Tongue (tissue), 2 donors: ENCODE data around the gene STOML2. TPM values are rescaled to one million over a fixed set of nuclear protein-coding genes. Genes with fewer than 3 reads are reported as not detected.
A peak's percentile ranks its signal among the peaks of the same experiment; 100 is the strongest.
"Not testable (repeated sequence)": the region's sequence is repeated elsewhere in the genome, so short reads cannot be mapped to it uniquely, and the experiment has no call there.

Source experiments
- DNase-seq: peaks from one replicate; pipeline ENCODE4 v3.0.0-alpha.2; 2015
- total RNA-seq: library from RNA; depleted of rRNA; stranded (reverse); fragments of >200 nt; gene quantifications from one replicate; pipeline ENCODE4 v1.2.3, GENCODE V29; 2014

STOML2 gene
- 88.3 TPM for total RNA-seq

GRCh38 chr9:35102769-35103659 lies at the start of gene STOML2:
STOML2 (minus strand) TSS chr9:35103131; CDS start chr9:35103094, 37 bp downstream.
- DNase-seq, result peak; percentile 98

- DNase-seq, result not testable (repeated sequence)
Observed at GRCh38 chr9:35147941-35148563, 45.1 kb upstream of the STOML2 start.

GRCh38 chr9:35142037-35142436 lies 39.1 kb upstream of the STOML2 start:
- DNase-seq, result no peak

- DNase-seq, result no peak
Observed at GRCh38 chr9:35140093-35140492, 37.2 kb upstream of the STOML2 start.

- DNase-seq, result no peak
Observed at GRCh38 chr9:35136866-35137265, 33.9 kb upstream of the STOML2 start.

GRCh38 chr9:35135988-35136387 lies 33.1 kb upstream of the STOML2 start:
- no peak for DNase-seq

- no peak for DNase-seq
Observed at GRCh38 chr9:35134920-35135319, 32.0 kb upstream of the STOML2 start.

- peak; percentile 97 for DNase-seq
Observed at GRCh38 chr9:35116898-35117551, 14.1 kb upstream of the STOML2 start.

GRCh38 chr9:35116539-35116897 lies 13.6 kb upstream of the STOML2 start:
- no peak for DNase-seq

- DNase-seq, result peak; percentile 98
Observed at GRCh38 chr9:35115680-35116538, 13.0 kb upstream of the STOML2 start, which contains the start of gene ATOSB. ATOSB (minus strand) TSS chr9:35115862; CDS start chr9:35108274, 7,588 bp downstream.

GRCh38 chr9:35114840-35115628 lies 12.1 kb upstream of the STOML2 start:
- DNase-seq, result peak; percentile 30

- peak; percentile 91 for DNase-seq
Observed at GRCh38 chr9:35114113-35114839, 11.3 kb upstream of the STOML2 start.

- DNase-seq, result no peak
Observed at GRCh38 chr9:35112257-35113020, 9.5 kb upstream of the STOML2 start.

- DNase-seq, result peak; percentile 99
Observed at GRCh38 chr9:35111001-35111933, 8.3 kb upstream of the STOML2 start.

- peak; percentile 84 for DNase-seq
Observed at GRCh38 chr9:35110327-35110761, 7.4 kb upstream of the STOML2 start.

GRCh38 chr9:35108946-35109575 lies 6.1 kb upstream of the STOML2 start:
- DNase-seq, result no peak

- no peak for DNase-seq
Observed at GRCh38 chr9:35108461-35108860, 5.5 kb upstream of the STOML2 start.
